Measurements from ENCODE around the gene CYB561D1.

- no peak for TF ChIP-seq PRMT3 (CRISPR knock-in tag; IDR thresholded peaks at IDR 0.05; ENCODE audit: borderline replicate concordance, low read depth)
- no peak for TF ChIP-seq ZNF607 (CRISPR knock-in tag; IDR thresholded peaks at IDR 0.05; ENCODE audit: borderline replicate concordance)
- TF ChIP-seq CEBPB (IDR thresholded peaks at IDR 0.05; ENCODE audit: borderline replicate concordance, low read depth, low read length), result no peak
- TF ChIP-seq ZFP36L2 (CRISPR knock-in tag; IDR thresholded peaks at IDR 0.05), result no peak
- TF ChIP-seq ZNF577 (CRISPR knock-in tag; IDR thresholded peaks at IDR 0.05; ENCODE audit: borderline replicate concordance, low read depth), result no peak
- TF ChIP-seq ELF4 (CRISPR knock-in tag; IDR thresholded peaks at IDR 0.05; ENCODE audit: borderline replicate concordance), result no peak
- no peak for TF ChIP-seq TOE1 (CRISPR knock-in tag; IDR thresholded peaks at IDR 0.05)
- TF ChIP-seq BCLAF1 (IDR thresholded peaks at IDR 0.05), result no peak
- no peak for TF ChIP-seq MAZ (IDR thresholded peaks at IDR 0.05; ENCODE audit: borderline replicate concordance, low read depth, low read length)
- TF ChIP-seq MAZ (CRISPR knock-in tag; IDR thresholded peaks at IDR 0.05; ENCODE audit: low read depth), result no peak
- TF ChIP-seq TBX2 (CRISPR knock-in tag; IDR thresholded peaks at IDR 0.05; ENCODE audit: borderline replicate concordance), result no peak
- TF ChIP-seq ASH2L (IDR thresholded peaks at IDR 0.05; ENCODE audit: insufficient read length, low read depth, low read length), result no peak
These were observed 5.2 kb upstream of the CYB561D1 start for GRCh38 chr1:109488696-109489095.
